ENCODE measurements around the gene SLC6A6.

GRCh38 chr3:14465425-14465824 lies 63.0 kb downstream of the SLC6A6 start:
- no peak for TF ChIP-seq CTCF (conservative IDR thresholded peaks at IDR 0.05 in 1 of 2, IDR thresholded peaks at IDR 0.05 in 1 of 2; ENCODE audit: extremely low read depth in 1 of 2, insufficient read depth in 1 of 2, low read depth in 1 of 2, low read length in 2 of 2)
- TF ChIP-seq EZH2 (IDR thresholded peaks at IDR 0.05; ENCODE audit: borderline replicate concordance, low read length) = no peak
